ENCODE results near the gene TRIM4. TPM values are rescaled to one million over a fixed set of nuclear protein-coding genes. Genes with fewer than 3 reads are reported as not detected.
A peak's percentile ranks its signal among the peaks of the same experiment; 100 is the strongest.
"Not testable (repeated sequence)": the region's sequence is repeated elsewhere in the genome, so short reads cannot be mapped to it uniquely, and the experiment has no call there.

TRIM4 gene
- polyA plus RNA-seq, 3 donors, result 10.8 to 17.9 (median 12.5) TPM

GRCh38 chr7:99953649-99954048 is 34.3 kb upstream of the TRIM4 start:
- Histone ChIP-seq H3K27me3 (ENCODE audit: control insufficient read depth in 2 of 2, insufficient read depth in 2 of 2, low read length in 2 of 2) (peaks cover 2% of the 10 kb centered on the region in 2 donors), H3K79me2 (ENCODE audit: insufficient read depth, low read length) (no peaks in the 10 kb centered on the region), H3K36me3 (replicated peaks in 1 of 2; ENCODE audit: control insufficient read depth in 1 of 2, insufficient read depth in 2 of 2, low read length in 2 of 2) (no peaks in the 10 kb centered on the region), H3K4me1 (ENCODE audit: control insufficient read depth in 1 of 2, insufficient read depth in 2 of 2, low read length in 2 of 2) (peaks cover 19 to 20% of the 10 kb centered on the region in 2 donors), H3K9me3 (replicated peaks in 1 of 2; ENCODE audit: control insufficient read depth in 1 of 2, insufficient read depth in 1 of 2, low read length in 2 of 2) (peaks cover 7 to 8% of the 10 kb centered on the region in 2 donors), H4K20me1 (ENCODE audit: insufficient read depth, low read length) (no peaks in the 10 kb centered on the region), H3K4me2 (replicated peaks; ENCODE audit: extremely low read depth, low read length, poor library complexity, severe bottlenecking) (peak overlapping the region; percentile 40), H3K4me3 (replicated peaks in 1 of 3; ENCODE audit: low read depth in 2 of 3, low read length in 3 of 3) (peak overlapping the region in 1 of 3 experiments; percentile 22), H3K9ac (ENCODE audit: insufficient read depth, low read length, poor library complexity, severe bottlenecking) (no peak overlapping the region), H3K27ac (ENCODE audit: low read depth in 1 of 2, low read length in 2 of 2) (peak overlapping the region; percentile 66 to 77), H2AFZ (ENCODE audit: insufficient read depth, low read depth, low read length, poor library complexity, severe bottlenecking) (peak overlapping the region; percentile 33)
- peak overlapping the region in 1 of 2 donors; percentile 59 for H3K4me3 Mint-ChIP-seq
- TF ChIP-seq CTCF (IDR thresholded peaks at IDR 0.05), result no peak
- peaks cover 32% of the 10 kb centered on the region for H3K4me1 Mint-ChIP-seq
- peak overlapping the region; percentile 74 to 93 (median 84) for H3K27ac Mint-ChIP-seq
- peak; percentile 77 to 82 (median 81) for DNase-seq
- intact Hi-C loops (cut with micrococcal nuclease), result no loop called here
- H3K9me3 Mint-ChIP-seq, result peaks cover 5 to 15% (median 10%) of the 10 kb centered on the region in 7 donors
- peaks cover 0 to 2% of the 10 kb centered on the region in 2 donors for H3K36me3 Mint-ChIP-seq
- 8% methylated on average over 2 of the region's 3 CpGs for WGBS (ENCODE audit: insufficient coverage)
- H3K27me3 Mint-ChIP-seq (ENCODE audit: low read depth in 3 of 3), result peaks cover 2 to 8% (median 5%) of the 10 kb centered on the region in 3 donors

GRCh38 chr7:99952649-99953048 is 33.3 kb upstream of the TRIM4 start:
- H3K27ac Mint-ChIP-seq; H3K79me2 ChIP-seq (ENCODE audit: insufficient read depth, low read length); H3K27me3 ChIP-seq (ENCODE audit: control insufficient read depth in 2 of 2, insufficient read depth in 2 of 2, low read length in 2 of 2); H3K36me3 Mint-ChIP-seq; H3K4me2 ChIP-seq (replicated peaks; ENCODE audit: extremely low read depth, low read length, poor library complexity, severe bottlenecking); H4K20me1 ChIP-seq (ENCODE audit: insufficient read depth, low read length); H3K9me3 ChIP-seq (replicated peaks in 1 of 2; ENCODE audit: control insufficient read depth in 1 of 2, insufficient read depth in 1 of 2, low read length in 2 of 2); H3K9ac ChIP-seq (ENCODE audit: insufficient read depth, low read length, poor library complexity, severe bottlenecking); intact Hi-C loops (cut with micrococcal nuclease); H3K4me3 ChIP-seq (replicated peaks in 1 of 3; ENCODE audit: low read depth in 2 of 3, low read length in 3 of 3); H3K27me3 Mint-ChIP-seq (ENCODE audit: low read depth in 3 of 3); H3K36me3 ChIP-seq (replicated peaks in 1 of 2; ENCODE audit: control insufficient read depth in 1 of 2, insufficient read depth in 2 of 2, low read length in 2 of 2); H3K4me3 Mint-ChIP-seq; DNase-seq: not testable (repeated sequence)
- WGBS (ENCODE audit: insufficient coverage), result no CpG with 5 or more reads among the region's 4 CpGs
- Histone ChIP-seq H2AFZ (ENCODE audit: insufficient read depth, low read depth, low read length, poor library complexity, severe bottlenecking) (peak overlapping the region; percentile 33), H3K4me1 (ENCODE audit: control insufficient read depth in 1 of 2, insufficient read depth in 2 of 2, low read length in 2 of 2) (peaks cover 22 to 23% of the 10 kb centered on the region in 2 donors), H3K27ac (ENCODE audit: low read depth in 1 of 2, low read length in 2 of 2) (peak overlapping the region in 1 of 2 donors; percentile 77)
- H3K9me3 Mint-ChIP-seq, result peaks cover 5 to 15% (median 10%) of the 10 kb centered on the region in 7 donors
- peaks cover 36% of the 10 kb centered on the region for H3K4me1 Mint-ChIP-seq

GRCh38 chr7:99950819-99951218 is 31.5 kb upstream of the TRIM4 start:
- WGBS (ENCODE audit: insufficient coverage), result 100% methylated on average over 1 of the region's 6 CpGs
- H3K9ac ChIP-seq (ENCODE audit: insufficient read depth, low read length, poor library complexity, severe bottlenecking); H4K20me1 ChIP-seq (ENCODE audit: insufficient read depth, low read length); H3K27ac ChIP-seq (ENCODE audit: low read depth in 1 of 2, low read length in 2 of 2); H3K27me3 Mint-ChIP-seq (ENCODE audit: low read depth in 3 of 3); H3K4me3 ChIP-seq (replicated peaks in 1 of 3; ENCODE audit: low read depth in 2 of 3, low read length in 3 of 3); H3K36me3 Mint-ChIP-seq; H3K36me3 ChIP-seq (replicated peaks in 1 of 2; ENCODE audit: control insufficient read depth in 1 of 2, insufficient read depth in 2 of 2, low read length in 2 of 2); H2AFZ ChIP-seq (ENCODE audit: insufficient read depth, low read depth, low read length, poor library complexity, severe bottlenecking); H3K4me2 ChIP-seq (replicated peaks; ENCODE audit: extremely low read depth, low read length, poor library complexity, severe bottlenecking); H3K9me3 ChIP-seq (replicated peaks in 1 of 2; ENCODE audit: control insufficient read depth in 1 of 2, insufficient read depth in 1 of 2, low read length in 2 of 2); H3K27me3 ChIP-seq (ENCODE audit: control insufficient read depth in 2 of 2, insufficient read depth in 2 of 2, low read length in 2 of 2); H3K4me3 Mint-ChIP-seq; H3K79me2 ChIP-seq (ENCODE audit: insufficient read depth, low read length); intact Hi-C loops (cut with micrococcal nuclease); DNase-seq; H3K27ac Mint-ChIP-seq: not testable (repeated sequence)
- Mint-ChIP-seq H3K9me3 (peaks cover 5 to 14% (median 10%) of the 10 kb centered on the region in 7 donors), H3K4me1 (peaks cover 38% of the 10 kb centered on the region)
- peaks cover 26 to 27% of the 10 kb centered on the region in 2 donors for H3K4me1 ChIP-seq (ENCODE audit: control insufficient read depth in 1 of 2, insufficient read depth in 2 of 2, low read length in 2 of 2)
